CD4-positive, alpha-beta T cell treated with Interleukin-4 for 1 hour (primary cell): ENCODE data around the gene ASCL2.

Experiments
- DNase-seq, 2 donors: peaks; one replicate each; pipeline ENCODE4 v3.0.0-alpha.2; 2020 to 2022

The ASCL2 gene

GRCh38 chr11:2224254-2224653 lies 46.1 kb downstream of the ASCL2 start:
- no peak for DNase-seq

- DNase-seq: no peak
Measured at GRCh38 chr11:2223153-2223794, 47.1 kb downstream of the ASCL2 start.

- DNase-seq: no peak
Measured at GRCh38 chr11:2222451-2222850, 47.9 kb downstream of the ASCL2 start.

- DNase-seq: no peak
Measured at GRCh38 chr11:2221591-2221990, 48.8 kb downstream of the ASCL2 start.

GRCh38 chr11:2221024-2221423 lies 49.4 kb downstream of the ASCL2 start:
- DNase-seq: no peak

- no peak for DNase-seq
Measured at GRCh38 chr11:2220173-2220771, 50.1 kb downstream of the ASCL2 start.

GRCh38 chr11:2219318-2220017 lies 50.9 kb downstream of the ASCL2 start:
- DNase-seq: no peak
